HG03159 (cell line): ENCODE measurements around the gene HGS.

Experiments used
- ATAC-seq: cut with Tn5 transposase; IDR thresholded peaks from one replicate; pipeline ENCODE4 v1.9.1; 2021; ENCODE audit warnings: mild to moderate bottlenecking, moderate library complexity; ENCODE audit not compliant: unreplicated experiment

HGS gene

GRCh38 chr17:81683208-81683583, 615 bp upstream of the HGS start:
- no peak for ATAC-seq

- ATAC-seq = no peak
These were observed 666 bp downstream of the HGS start for GRCh38 chr17:81684442-81684911.

GRCh38 chr17:81685108-81685507, 1.3 kb downstream of the HGS start:
- ATAC-seq = no peak

GRCh38 chr17:81686614-81687013, 2.8 kb downstream of the HGS start:
- no peak for ATAC-seq

GRCh38 chr17:81687770-81688541, 4.1 kb downstream of the HGS start:
- no peak for ATAC-seq

- ATAC-seq = no peak
These were observed 4.8 kb downstream of the HGS start for GRCh38 chr17:81688616-81689015.

- no peak for ATAC-seq
These were observed 6.3 kb downstream of the HGS start for GRCh38 chr17:81690066-81690465.

- ATAC-seq = no peak
These were observed 6.7 kb downstream of the HGS start for GRCh38 chr17:81690549-81690948.

- ATAC-seq = no peak
These were observed 7.4 kb downstream of the HGS start for GRCh38 chr17:81691196-81691595.

GRCh38 chr17:81691608-81692007, 7.8 kb downstream of the HGS start:
- ATAC-seq = no peak

- no peak for ATAC-seq
These were observed 9.8 kb downstream of the HGS start for GRCh38 chr17:81693509-81694210.

- ATAC-seq = no peak
These were observed 11.0 kb downstream of the HGS start for GRCh38 chr17:81694810-81695209.

GRCh38 chr17:81695211-81695610, 11.4 kb downstream of the HGS start:
- no peak for ATAC-seq

GRCh38 chr17:81695801-81696200, 12.0 kb downstream of the HGS start:
- ATAC-seq = no peak

- no peak for ATAC-seq
These were observed 12.6 kb downstream of the HGS start for GRCh38 chr17:81696218-81696941.

- no peak for ATAC-seq
These were observed 13.6 kb downstream of the HGS start for GRCh38 chr17:81697261-81698044.

GRCh38 chr17:81700353-81701287, 16.8 kb downstream of the HGS start:
- no peak for ATAC-seq

- no peak for ATAC-seq
These were observed 17.7 kb downstream of the HGS start for GRCh38 chr17:81701288-81702071.
